ENCODE data around the gene HIRIP3. TPM values are rescaled to one million over a fixed set of nuclear protein-coding genes. Genes with fewer than 3 reads are reported as not detected.

The HIRIP3 gene
- total and polyA plus RNA-seq, 2 of the 13 experiments (the other 11 are each of a cell fraction or from before 2014, with no cell fraction given) = 12.6 to 17.2 TPM

DNA sequence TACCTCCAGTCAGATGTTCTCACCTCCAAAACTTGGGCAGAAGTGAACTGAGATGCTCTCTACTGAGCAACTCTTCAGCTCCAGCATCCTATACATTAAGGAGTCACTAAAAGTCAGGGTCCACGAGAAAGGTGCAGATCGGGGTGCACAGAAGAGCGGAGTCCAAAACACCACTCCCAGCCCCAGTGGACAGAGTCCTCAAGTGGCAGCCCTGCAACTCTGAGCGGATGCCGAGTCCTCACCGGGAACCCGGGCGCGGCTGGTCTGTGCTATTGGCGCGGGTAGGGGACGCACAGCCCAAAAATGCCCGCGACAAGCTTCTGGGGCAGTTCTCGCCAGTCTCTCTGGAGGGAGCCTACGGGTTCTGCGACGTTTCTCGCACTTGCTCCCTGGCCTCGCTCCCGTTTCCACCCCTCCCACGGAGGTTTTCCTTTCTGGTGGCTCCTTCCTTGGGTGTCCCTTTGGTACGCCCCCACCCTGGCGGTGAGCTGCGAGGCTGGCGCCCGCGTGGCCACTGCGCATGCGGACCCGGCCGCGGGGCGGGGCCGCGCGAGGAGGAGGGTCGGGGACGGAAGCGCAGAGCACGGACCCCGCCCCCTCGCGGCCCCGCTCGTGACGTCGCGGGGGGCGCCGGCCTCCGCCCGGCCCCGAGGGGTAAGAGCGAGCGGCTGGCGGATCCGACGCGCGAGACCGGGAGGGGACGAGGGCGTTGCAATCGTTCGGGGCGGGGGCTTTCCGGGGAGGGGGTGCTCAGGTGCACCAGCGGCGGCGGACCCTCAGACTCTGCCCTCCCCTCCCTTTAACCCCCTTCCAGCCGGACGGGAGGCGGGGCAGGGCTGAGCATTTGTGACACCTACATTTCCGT is 33.7 kb downstream of the HIRIP3 start, which contains the start of gene TMEM219 (continued):
- TF ChIP-seq GPN1 (CRISPR knock-in tag; IDR thresholded peaks at IDR 0.05; ENCODE audit: borderline replicate concordance) (0 out of 2 replicates have a peak, but pooled peaks have one; percentile 45), TCF7L2 (IDR thresholded peaks at IDR 0.05; ENCODE audit: low read depth, low read length) (no peak), ZNF550 (CRISPR knock-in tag; IDR thresholded peaks at IDR 0.05; ENCODE audit: borderline replicate concordance) (peak; percentile 40; the same call in 1 of the 2 replicates), ZNF44 (CRISPR knock-in tag; IDR thresholded peaks at IDR 0.05) (peak; percentile 68; the same call in 1 of the 2 replicates), JARID2 (CRISPR knock-in tag; IDR thresholded peaks at IDR 0.05; ENCODE audit: insufficient replicate concordance) (peak; percentile 19), HOXA5 (CRISPR knock-in tag; IDR thresholded peaks at IDR 0.05) (0 out of 2 replicates have a peak, but pooled peaks have one; percentile 0), ATF7 (IDR thresholded peaks at IDR 0.05) (no peak), ATF7 (CRISPR knock-in tag; IDR thresholded peaks at IDR 0.05) (no peak), ZNF10 (CRISPR knock-in tag; IDR thresholded peaks at IDR 0.05; ENCODE audit: borderline replicate concordance, low read depth) (no peak; the same call in 1 of the 2 replicates), ZMAT3 (CRISPR knock-in tag; conservative IDR thresholded peaks at IDR 0.05) (peak; percentile 77; the same call in 1 of the 2 replicates), SRSF1 (optimal IDR thresholded peaks at IDR 0.05; ENCODE audit: low read depth, low read length) (no peak), CREM (IDR thresholded peaks at IDR 0.05) (peak; percentile 16; the same call in 1 of the 2 replicates), CREM (CRISPR knock-in tag; IDR thresholded peaks at IDR 0.05) (no peak)
- TF ChIP-seq, protein P1, sequence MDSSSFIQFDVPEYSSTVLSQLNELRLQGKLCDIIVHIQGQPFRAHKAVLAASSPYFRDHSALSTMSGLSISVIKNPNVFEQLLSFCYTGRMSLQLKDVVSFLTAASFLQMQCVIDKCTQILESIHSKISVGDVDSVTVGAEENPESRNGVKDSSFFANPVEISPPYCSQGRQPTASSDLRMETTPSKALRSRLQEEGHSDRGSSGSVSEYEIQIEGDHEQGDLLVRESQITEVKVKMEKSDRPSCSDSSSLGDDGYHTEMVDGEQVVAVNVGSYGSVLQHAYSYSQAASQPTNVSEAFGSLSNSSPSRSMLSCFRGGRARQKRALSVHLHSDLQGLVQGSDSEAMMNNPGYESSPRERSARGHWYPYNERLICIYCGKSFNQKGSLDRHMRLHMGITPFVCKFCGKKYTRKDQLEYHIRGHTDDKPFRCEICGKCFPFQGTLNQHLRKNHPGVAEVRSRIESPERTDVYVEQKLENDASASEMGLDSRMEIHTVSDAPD (CRISPR knock-in tag; IDR thresholded peaks at IDR 0.05) = peak; percentile 53; the same call in 1 of the 2 replicates
- TF ChIP-seq, protein P2, sequence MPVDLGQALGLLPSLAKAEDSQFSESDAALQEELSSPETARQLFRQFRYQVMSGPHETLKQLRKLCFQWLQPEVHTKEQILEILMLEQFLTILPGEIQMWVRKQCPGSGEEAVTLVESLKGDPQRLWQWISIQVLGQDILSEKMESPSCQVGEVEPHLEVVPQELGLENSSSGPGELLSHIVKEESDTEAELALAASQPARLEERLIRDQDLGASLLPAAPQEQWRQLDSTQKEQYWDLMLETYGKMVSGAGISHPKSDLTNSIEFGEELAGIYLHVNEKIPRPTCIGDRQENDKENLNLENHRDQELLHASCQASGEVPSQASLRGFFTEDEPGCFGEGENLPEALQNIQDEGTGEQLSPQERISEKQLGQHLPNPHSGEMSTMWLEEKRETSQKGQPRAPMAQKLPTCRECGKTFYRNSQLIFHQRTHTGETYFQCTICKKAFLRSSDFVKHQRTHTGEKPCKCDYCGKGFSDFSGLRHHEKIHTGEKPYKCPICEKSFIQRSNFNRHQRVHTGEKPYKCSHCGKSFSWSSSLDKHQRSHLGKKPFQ (CRISPR knock-in tag; IDR thresholded peaks at IDR 0.05; ENCODE audit: insufficient replicate concordance) = peak; percentile 59
- TF ChIP-seq, protein P3, sequence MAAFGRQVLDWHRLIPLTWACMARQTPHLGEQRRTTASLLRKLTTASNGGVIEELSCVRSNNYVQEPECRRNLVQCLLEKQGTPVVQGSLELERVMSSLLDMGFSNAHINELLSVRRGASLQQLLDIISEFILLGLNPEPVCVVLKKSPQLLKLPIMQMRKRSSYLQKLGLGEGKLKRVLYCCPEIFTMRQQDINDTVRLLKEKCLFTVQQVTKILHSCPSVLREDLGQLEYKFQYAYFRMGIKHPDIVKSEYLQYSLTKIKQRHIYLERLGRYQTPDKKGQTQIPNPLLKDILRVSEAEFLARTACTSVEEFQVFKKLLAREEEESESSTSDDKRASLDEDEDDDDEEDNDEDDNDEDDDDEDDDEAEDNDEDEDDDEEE (CRISPR knock-in tag; IDR thresholded peaks at IDR 0.05) = peak; percentile 50; the same call in 1 of the 2 replicates
- TF ChIP-seq, protein P4, sequence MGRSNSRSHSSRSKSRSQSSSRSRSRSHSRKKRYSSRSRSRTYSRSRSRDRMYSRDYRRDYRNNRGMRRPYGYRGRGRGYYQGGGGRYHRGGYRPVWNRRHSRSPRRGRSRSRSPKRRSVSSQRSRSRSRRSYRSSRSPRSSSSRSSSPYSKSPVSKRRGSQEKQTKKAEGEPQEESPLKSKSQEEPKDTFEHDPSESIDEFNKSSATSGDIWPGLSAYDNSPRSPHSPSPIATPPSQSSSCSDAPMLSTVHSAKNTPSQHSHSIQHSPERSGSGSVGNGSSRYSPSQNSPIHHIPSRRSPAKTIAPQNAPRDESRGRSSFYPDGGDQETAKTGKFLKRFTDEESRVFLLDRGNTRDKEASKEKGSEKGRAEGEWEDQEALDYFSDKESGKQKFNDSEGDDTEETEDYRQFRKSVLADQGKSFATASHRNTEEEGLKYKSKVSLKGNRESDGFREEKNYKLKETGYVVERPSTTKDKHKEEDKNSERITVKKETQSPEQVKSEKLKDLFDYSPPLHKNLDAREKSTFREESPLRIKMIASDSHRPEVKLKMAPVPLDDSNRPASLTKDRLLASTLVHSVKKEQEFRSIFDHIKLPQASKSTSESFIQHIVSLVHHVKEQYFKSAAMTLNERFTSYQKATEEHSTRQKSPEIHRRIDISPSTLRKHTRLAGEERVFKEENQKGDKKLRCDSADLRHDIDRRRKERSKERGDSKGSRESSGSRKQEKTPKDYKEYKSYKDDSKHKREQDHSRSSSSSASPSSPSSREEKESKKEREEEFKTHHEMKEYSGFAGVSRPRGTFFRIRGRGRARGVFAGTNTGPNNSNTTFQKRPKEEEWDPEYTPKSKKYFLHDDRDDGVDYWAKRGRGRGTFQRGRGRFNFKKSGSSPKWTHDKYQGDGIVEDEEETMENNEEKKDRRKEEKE (IDR thresholded peaks at IDR 0.05) = no peak

Measured in HepG2 (cell line).